Body of pancreas (tissue), 4 donors: Measurements from ENCODE around the gene ELAC2. TPM values are rescaled to one million over a fixed set of nuclear protein-coding genes. Genes with fewer than 3 reads are reported as not detected.

Source experiments
- ATAC-seq: fragments of 150-250 bp; one replicate; pipeline ENCODE4 v1.9.1; 2016
- DNase-seq, 4 donors: peaks; one replicate each; pipeline ENCODE4 v3.0.0-alpha.2; 2019
- H3K27ac ChIP-seq, 4 donors: fragments of 200-600 bp; sonication (generic); 1 replicate in 3 of 4; 2 replicates in 1 of 4; pipeline versions ENCODE4 v1.5.1 to v1.6.1; 2016 to 2019; ENCODE audit warnings: mild to moderate bottlenecking in 1 of 4, mixed read lengths in 1 of 4, moderate library complexity in 1 of 4
- H3K27me3 ChIP-seq, 2 donors: fragments of 200-600 bp; sonication (generic); one replicate each; pipeline ENCODE4 v1.6.0; 2016; ENCODE audit warnings: mild to moderate bottlenecking in 1 of 2
- H3K36me3 ChIP-seq, 2 donors: fragments of 200-600 bp; sonication (generic); replicated peaks in 1 of 2; 2 replicates each; pipeline ENCODE4 v1.5.1; 2016; ENCODE audit warnings: low read depth in 2 of 2; ENCODE audit not compliant: insufficient read depth in 1 of 2
- H3K4me1 ChIP-seq: fragments of 200-600 bp; sonication (generic); one replicate; pipeline ENCODE4 v1.6.0; 2016
- H3K4me3 ChIP-seq, 2 donors: fragments of 200-600 bp; sonication (generic); 1 replicate in 1 of 2; 2 replicates in 1 of 2; pipeline ENCODE4 v1.5.1; 2016 to 2019
- H3K9me3 ChIP-seq, 3 donors: fragments of 200-600 bp; sonication (generic); 1 replicate in 2 of 3; 2 replicates in 1 of 3; pipeline ENCODE4 v1.5.1; 2016
- CTCF ChIP-seq, 7 experiments: fragments of 450-650 bp in 4 of 7; fragments of 200-600 bp in 3 of 7; sonication (generic) in 3 of 7; IDR thresholded peaks; one replicate each; pipeline ENCODE4 v1.5.1; 2016 to 2019; ENCODE audit warnings: antibody characterized with exemption in 7 of 7
- POLR2A ChIP-seq, 3 donors: fragments of 450-650 bp; IDR thresholded peaks; one replicate each; pipeline ENCODE4 v1.6.1; 2016; ENCODE audit warnings: antibody characterized with exemption in 3 of 3, mild to moderate bottlenecking in 2 of 3
- WGBS, 2 donors: methylation state at CpG; one replicate each; pipeline ENCODE4 v1.1.5; 2017; 5-methylcytosine and 5-hydroxymethylcytosine counted together
- intact Hi-C: fragments of 100-400 bp; cut with DNase I; formaldehyde crosslinking; loops from one replicate; pipeline ENCODE4 v1.15.1; 2023
- total RNA-seq, 2 donors: library from RNA; depleted of rRNA; stranded (reverse); fragments of >200 nt; gene quantifications; one replicate each; pipeline ENCODE4 v1.1.0, GENCODE V29; 2016

ELAC2 gene
- total RNA-seq, 2 donors from 2014 or later: 31.6 to 52.1 TPM

- H3K4me1 ChIP-seq: no peaks in the 10 kb centered on the region
- no peak overlapping the region for H3K4me3 ChIP-seq
- H3K27ac ChIP-seq: no peak overlapping the region
- no peaks in the 10 kb centered on the region for H3K27me3 ChIP-seq
- TF ChIP-seq CTCF (IDR thresholded peaks at IDR 0.05): no peak
- TF ChIP-seq POLR2A (IDR thresholded peaks at IDR 0.05): no peak
- no peak for DNase-seq
- no peak for ATAC-seq
- H3K9me3 ChIP-seq: no peaks in the 10 kb centered on the region
- H3K36me3 ChIP-seq: no peaks in the 10 kb centered on the region
- intact Hi-C loops: no loop called here
- 41 to 52% methylated on average over 1 of the region's 1 CpG for WGBS, 2 donors
These were observed 12.2 kb upstream of the ELAC2 start for GRCh38 chr17:13030056-13030455.

- ATAC-seq (no peak), DNase-seq (no peak)
- 76 to 80% methylated on average over 2 of the region's 2 CpGs for WGBS, 2 donors
- TF ChIP-seq POLR2A (IDR thresholded peaks at IDR 0.05): no peak
- no peak for TF ChIP-seq CTCF (IDR thresholded peaks at IDR 0.05)
- no peaks in the 10 kb centered on the region for H3K9me3 ChIP-seq
- no peaks in the 10 kb centered on the region for H3K36me3 ChIP-seq
- no peaks in the 10 kb centered on the region for H3K4me1 ChIP-seq
- no peaks in the 10 kb centered on the region for H3K27me3 ChIP-seq
- intact Hi-C loops: no loop called here
- H3K4me3 ChIP-seq: no peak overlapping the region
- H3K27ac ChIP-seq: no peak overlapping the region
These were observed 11.5 kb upstream of the ELAC2 start for GRCh38 chr17:13029340-13029739.

GRCh38 chr17:13027246-13027645, 9.4 kb upstream of the ELAC2 start:
- Histone ChIP-seq H3K9me3 (no peaks in the 10 kb centered on the region), H3K27me3 (no peaks in the 10 kb centered on the region), H3K4me3 (no peak overlapping the region), H3K27ac (no peak overlapping the region), H3K4me1 (no peaks in the 10 kb centered on the region), H3K36me3 (no peaks in the 10 kb centered on the region)
- TF ChIP-seq POLR2A (IDR thresholded peaks at IDR 0.05) (no peak), CTCF (IDR thresholded peaks at IDR 0.05) (no peak)
- intact Hi-C loops: no loop called here
- 74 to 80% methylated on average over 5 of the region's 5 CpGs for WGBS, 2 donors
- ATAC-seq: no peak
- no peak for DNase-seq

GRCh38 chr17:13025687-13026086, 7.9 kb upstream of the ELAC2 start:
- no peaks in the 10 kb centered on the region for H3K9me3 ChIP-seq
- H3K36me3 ChIP-seq: no peaks in the 10 kb centered on the region
- DNase-seq: no peak
- H3K4me3 ChIP-seq: no peak overlapping the region
- no peak for ATAC-seq
- no peak overlapping the region for H3K27ac ChIP-seq
- no peaks in the 10 kb centered on the region for H3K4me1 ChIP-seq
- H3K27me3 ChIP-seq: no peaks in the 10 kb centered on the region
- intact Hi-C loops: no loop called here
- TF ChIP-seq CTCF (IDR thresholded peaks at IDR 0.05): no peak
- TF ChIP-seq POLR2A (IDR thresholded peaks at IDR 0.05): no peak

GRCh38 chr17:13025258-13025627, 7.4 kb upstream of the ELAC2 start:
- ATAC-seq (no peak), DNase-seq (no peak)
- no peak overlapping the region for H3K4me3 ChIP-seq
- H3K27me3 ChIP-seq: no peaks in the 10 kb centered on the region
- 52 to 58% methylated on average over 5 of the region's 5 CpGs for WGBS, 2 donors
- H3K27ac ChIP-seq: no peak overlapping the region
- H3K9me3 ChIP-seq: no peaks in the 10 kb centered on the region
- no peaks in the 10 kb centered on the region for H3K36me3 ChIP-seq
- no peaks in the 10 kb centered on the region for H3K4me1 ChIP-seq
- intact Hi-C loops: no loop called here
- TF ChIP-seq CTCF (IDR thresholded peaks at IDR 0.05): no peak
- no peak for TF ChIP-seq POLR2A (IDR thresholded peaks at IDR 0.05)
